ENCODE results near the gene OR52B6.
"Not testable (repeated sequence)": the region's sequence is repeated elsewhere in the genome, so short reads cannot be mapped to it uniquely, and the experiment has no call there.

The OR52B6 gene, protein sequence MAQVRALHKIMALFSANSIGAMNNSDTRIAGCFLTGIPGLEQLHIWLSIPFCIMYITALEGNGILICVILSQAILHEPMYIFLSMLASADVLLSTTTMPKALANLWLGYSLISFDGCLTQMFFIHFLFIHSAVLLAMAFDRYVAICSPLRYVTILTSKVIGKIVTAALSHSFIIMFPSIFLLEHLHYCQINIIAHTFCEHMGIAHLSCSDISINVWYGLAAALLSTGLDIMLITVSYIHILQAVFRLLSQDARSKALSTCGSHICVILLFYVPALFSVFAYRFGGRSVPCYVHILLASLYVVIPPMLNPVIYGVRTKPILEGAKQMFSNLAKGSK

DNA sequence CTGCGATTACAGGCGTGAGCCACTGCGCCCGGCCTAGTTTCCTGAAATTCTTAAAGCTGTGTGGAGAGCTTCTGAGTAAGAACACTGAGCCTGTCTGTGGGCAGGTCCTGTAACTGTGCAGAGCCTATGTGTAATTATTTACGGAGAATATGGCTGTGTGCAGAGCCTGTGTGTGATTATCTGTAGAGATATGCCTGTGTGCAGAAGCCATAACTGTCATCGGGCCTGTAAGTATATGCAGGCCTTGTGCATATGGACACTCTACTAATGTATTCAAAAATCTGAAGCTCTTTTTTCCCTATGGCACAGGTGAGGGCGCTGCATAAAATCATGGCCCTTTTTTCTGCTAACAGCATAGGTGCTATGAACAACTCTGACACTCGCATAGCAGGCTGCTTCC is at the start of gene OR52B6:
Gene OR52B6, plus strand, starts transcription at position 301 of the 400 bp plus-strand sequence. Its CDS starts 0 bp downstream, at position 301.
- no peak for DNase-seq (ENCODE audit: low read depth in 1 of 2, low spot score in 1 of 2)

- DNase-seq (ENCODE audit: low read depth in 1 of 2, low spot score in 1 of 2): no peak
Observed at GRCh38 chr11:5531053-5531831, 49.4 kb upstream of the OR52B6 start.

- no peak for DNase-seq (ENCODE audit: low read depth in 1 of 2, low spot score in 1 of 2)
Observed at GRCh38 chr11:5534046-5534445, 46.6 kb upstream of the OR52B6 start.

GRCh38 chr11:5536482-5536881 is 44.2 kb upstream of the OR52B6 start:
- no peak for DNase-seq (ENCODE audit: low read depth in 1 of 2, low spot score in 1 of 2)

DNA sequence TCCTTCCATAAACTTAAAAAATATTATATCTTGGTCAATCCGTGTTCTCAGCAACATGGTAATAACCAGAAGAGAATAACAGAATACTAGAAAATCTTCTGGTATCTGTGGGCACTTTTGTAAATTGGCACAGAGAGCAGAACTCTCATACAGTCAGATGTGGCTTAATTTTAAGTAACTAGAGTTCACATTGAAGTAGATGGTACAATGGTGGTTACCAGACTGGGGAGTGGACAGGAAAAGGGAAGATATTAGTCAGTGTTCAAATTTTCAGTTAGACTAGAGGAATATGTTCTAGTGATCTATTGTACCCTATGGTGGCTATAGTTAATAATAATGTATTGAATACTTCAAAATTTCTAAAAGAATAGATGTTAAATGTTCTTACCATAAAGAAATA is 39.2 kb upstream of the OR52B6 start:
- no peak for DNase-seq (ENCODE audit: low read depth in 1 of 2, low spot score in 1 of 2)

GRCh38 chr11:5546457-5546856 is 34.2 kb upstream of the OR52B6 start:
- DNase-seq (ENCODE audit: low read depth in 1 of 2, low spot score in 1 of 2): no peak

GRCh38 chr11:5547982-5548381 is 32.7 kb upstream of the OR52B6 start:
- no peak for DNase-seq (ENCODE audit: low read depth in 1 of 2, low spot score in 1 of 2)

GRCh38 chr11:5548440-5548839 is 32.2 kb upstream of the OR52B6 start, which contains the start of gene OR52H1:
Gene OR52H1 (minus strand): TSS chr11:5548540. CDS start chr11:5545505, 3,035 bp downstream.
- DNase-seq (ENCODE audit: low read depth in 1 of 2, low spot score in 1 of 2): no peak

GRCh38 chr11:5550440-5551095 is 30.1 kb upstream of the OR52B6 start:
- no peak for DNase-seq (ENCODE audit: low read depth in 1 of 2, low spot score in 1 of 2)

DNA sequence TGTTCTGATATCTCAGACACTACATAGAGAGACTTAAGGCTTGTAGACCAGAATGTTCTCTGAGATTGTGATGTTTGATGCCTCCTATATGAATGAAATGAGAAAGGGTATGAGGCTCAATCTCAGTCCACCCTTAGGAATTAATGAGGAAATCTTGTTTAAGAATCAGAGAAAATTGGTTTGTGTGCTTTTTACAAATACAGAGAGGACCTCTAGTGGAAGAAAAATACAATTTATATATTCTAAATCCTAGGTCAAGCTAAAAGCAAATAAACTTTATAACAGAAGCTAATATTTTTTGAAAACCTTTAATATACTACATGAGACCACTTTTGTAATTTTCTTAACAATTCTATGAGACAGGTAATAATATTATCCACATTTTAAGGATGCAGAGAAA is 27.3 kb upstream of the OR52B6 start:
- DNase-seq (ENCODE audit: low read depth in 1 of 2, low spot score in 1 of 2): no peak

GRCh38 chr11:5556596-5557188 is 24.0 kb upstream of the OR52B6 start:
- no peak for DNase-seq (ENCODE audit: low read depth in 1 of 2, low spot score in 1 of 2)

GRCh38 chr11:5557751-5558150 is 22.9 kb upstream of the OR52B6 start:
- DNase-seq (ENCODE audit: low read depth in 1 of 2, low spot score in 1 of 2): no peak

- no peak for DNase-seq (ENCODE audit: low read depth in 1 of 2, low spot score in 1 of 2)
Observed at GRCh38 chr11:5564259-5565019, 16.2 kb upstream of the OR52B6 start.

- no peak for DNase-seq (ENCODE audit: low read depth in 1 of 2, low spot score in 1 of 2)
Observed at GRCh38 chr11:5574654-5575053, 6.0 kb upstream of the OR52B6 start.

GRCh38 chr11:5575152-5575551 is 5.5 kb upstream of the OR52B6 start:
- no peak for DNase-seq (ENCODE audit: low read depth in 1 of 2, low spot score in 1 of 2)

DNA sequence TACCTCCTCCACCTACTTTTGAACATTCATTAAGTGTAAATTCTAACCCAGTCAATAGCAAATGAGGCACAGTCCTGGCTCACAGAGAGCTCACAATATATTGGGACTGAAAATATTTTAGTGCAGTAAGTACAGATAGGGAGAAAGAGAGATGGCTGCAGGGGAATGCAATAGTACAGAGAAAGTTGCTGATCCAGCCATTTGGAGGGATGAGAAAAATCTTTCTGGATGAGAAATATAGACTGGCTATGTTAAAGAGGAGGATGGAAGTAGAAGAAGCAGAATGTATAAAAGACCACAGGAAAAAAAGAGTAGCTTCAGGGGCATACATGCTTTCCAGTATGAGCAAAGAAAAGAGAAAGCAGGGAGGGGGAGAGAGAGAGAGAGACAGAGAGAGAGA is 3.6 kb upstream of the OR52B6 start:
- DNase-seq (ENCODE audit: low read depth in 1 of 2, low spot score in 1 of 2): no peak

GRCh38 chr11:5581014-5581413 is 337 bp downstream of the OR52B6 start:
- DNase-seq (ENCODE audit: low read depth in 1 of 2, low spot score in 1 of 2): no peak

DNA sequence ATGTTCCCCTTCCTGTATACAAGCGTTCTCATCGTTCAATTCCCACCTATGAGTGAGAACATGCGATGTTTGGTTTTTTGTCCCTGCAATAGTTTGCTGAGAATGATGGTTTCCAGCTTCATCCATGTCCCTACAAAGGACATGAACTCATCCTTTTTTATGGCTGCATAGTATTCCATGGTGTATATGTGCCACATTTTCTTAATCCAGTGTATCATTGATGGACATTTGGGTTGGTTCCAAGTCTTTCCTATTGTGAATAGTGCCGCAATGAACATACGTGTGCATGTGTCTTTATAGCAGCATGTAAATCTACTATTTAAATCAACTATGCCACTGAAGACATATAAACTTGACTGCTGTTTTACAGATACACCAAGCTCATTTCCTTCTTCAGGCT is 3.8 kb downstream of the OR52B6 start:
- DNase-seq (ENCODE audit: low read depth in 1 of 2, low spot score in 1 of 2): not testable (repeated sequence)

DNA sequence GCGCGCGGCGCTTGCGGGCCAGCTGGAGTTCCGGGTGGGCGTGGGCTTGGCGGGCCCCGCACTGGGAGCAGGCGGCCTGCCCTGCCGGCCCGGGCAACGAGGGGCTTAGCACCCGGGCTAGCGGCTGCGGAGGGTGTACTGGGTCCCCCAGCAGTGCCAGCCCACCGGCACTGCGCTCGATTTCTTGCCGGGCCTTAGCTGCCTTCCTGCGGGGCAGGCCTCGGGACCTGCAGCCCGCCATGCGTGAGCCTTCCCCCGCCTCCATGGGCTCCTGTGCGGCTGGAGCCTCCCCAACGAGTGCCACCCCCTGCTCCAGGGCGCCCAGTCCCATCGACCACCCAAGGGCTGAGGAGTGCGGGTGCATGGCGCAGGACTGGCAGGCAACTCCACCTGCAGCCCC is 9.2 kb downstream of the OR52B6 start:
- DNase-seq (ENCODE audit: low read depth in 1 of 2, low spot score in 1 of 2): not testable (repeated sequence)

DNA sequence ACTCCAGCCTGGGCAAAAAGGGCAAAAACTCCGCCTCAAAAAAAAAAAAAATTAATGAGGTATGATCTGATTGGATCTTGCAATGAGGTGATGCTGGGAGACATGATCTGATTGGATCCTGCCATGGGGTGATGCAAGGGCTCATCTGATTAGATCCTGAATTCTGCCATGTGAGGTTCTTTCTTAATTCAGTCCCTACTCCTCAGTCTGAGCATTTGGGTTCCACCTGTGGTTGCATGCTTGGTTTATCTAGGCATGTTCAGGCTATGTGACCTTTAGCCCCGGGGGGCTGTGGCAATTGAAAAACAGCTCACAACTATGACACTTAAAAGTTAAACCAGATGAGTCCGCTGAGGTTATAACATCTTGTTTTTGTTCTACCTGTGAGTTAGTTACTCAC is 10.9 kb downstream of the OR52B6 start:
- no peak for DNase-seq (ENCODE audit: low read depth in 1 of 2, low spot score in 1 of 2)

DNA sequence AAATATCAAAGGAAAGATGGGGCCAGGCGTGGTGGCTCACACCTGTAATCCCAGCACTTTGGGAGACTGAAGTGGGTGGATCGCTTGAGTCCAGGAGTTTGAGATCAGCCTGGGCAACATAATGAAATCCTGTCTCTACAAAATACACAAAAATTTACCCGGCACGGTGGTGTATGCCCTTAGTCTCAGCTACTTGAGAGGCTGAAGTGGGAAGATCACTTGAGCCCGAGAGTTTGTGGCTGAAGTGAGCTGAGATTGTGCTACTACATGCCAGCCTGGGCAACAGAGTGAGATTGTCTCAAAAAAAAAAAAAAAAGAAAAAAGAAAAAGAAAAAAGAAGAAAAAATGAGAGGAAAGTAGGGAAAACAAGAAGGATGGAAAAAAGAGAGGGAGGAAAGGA is 11.9 kb downstream of the OR52B6 start:
- no peak for DNase-seq (ENCODE audit: low read depth in 1 of 2, low spot score in 1 of 2)
